ENCODE measurements around the gene DNAAF9.

DNA sequence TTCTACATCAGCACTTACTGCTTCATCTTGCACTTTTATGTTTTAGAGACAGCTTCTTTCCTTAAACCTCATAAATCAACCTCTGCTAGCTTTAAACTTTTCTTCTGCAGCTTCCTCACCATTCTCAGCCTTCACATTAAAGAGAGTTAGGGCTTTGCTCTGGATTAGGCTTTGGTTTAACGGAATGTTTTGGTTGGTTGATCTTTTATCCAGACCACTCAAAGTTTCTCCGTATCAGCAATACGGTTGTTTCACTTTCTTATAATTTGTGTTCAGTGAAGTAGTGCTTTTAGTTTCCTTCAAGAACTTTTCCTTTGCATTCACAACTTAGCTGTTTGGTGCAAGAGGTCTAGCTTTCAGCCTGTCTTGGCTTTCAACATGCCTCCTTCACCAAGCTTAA, 40.4 kb downstream of the DNAAF9 start:
- TF ChIP-seq, protein P1, sequence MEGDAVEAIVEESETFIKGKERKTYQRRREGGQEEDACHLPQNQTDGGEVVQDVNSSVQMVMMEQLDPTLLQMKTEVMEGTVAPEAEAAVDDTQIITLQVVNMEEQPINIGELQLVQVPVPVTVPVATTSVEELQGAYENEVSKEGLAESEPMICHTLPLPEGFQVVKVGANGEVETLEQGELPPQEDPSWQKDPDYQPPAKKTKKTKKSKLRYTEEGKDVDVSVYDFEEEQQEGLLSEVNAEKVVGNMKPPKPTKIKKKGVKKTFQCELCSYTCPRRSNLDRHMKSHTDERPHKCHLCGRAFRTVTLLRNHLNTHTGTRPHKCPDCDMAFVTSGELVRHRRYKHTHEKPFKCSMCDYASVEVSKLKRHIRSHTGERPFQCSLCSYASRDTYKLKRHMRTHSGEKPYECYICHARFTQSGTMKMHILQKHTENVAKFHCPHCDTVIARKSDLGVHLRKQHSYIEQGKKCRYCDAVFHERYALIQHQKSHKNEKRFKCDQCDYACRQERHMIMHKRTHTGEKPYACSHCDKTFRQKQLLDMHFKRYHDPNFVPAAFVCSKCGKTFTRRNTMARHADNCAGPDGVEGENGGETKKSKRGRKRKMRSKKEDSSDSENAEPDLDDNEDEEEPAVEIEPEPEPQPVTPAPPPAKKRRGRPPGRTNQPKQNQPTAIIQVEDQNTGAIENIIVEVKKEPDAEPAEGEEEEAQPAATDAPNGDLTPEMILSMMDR (IDR thresholded peaks at IDR 0.05) = no peak
- TF ChIP-seq POLR2A (IDR thresholded peaks at IDR 0.05) = no peak
